AG04449 (cell line): ENCODE measurements around the gene STH.

Experiments
- CTCF ChIA-PET: fragments of 350-600 bp; formaldehyde crosslinking; extraction: SDS; loops from one replicate; lab custom pipeline; 2021; ENCODE audit warnings: antibody characterized with exemption; lab: Yijun Ruan, JAX
- POLR2A ChIA-PET: fragments of 400-600, 350-600 bp; formaldehyde crosslinking; extraction: SDS; loops from one replicate; lab custom pipeline; 2020; ENCODE audit warnings: antibody characterized with exemption, inconsistent platforms; lab: Yijun Ruan, JAX
- DNase-seq: peaks from one replicate; pipeline ENCODE4 v3.0.0-alpha.2; 2010; ENCODE audit warnings: low read depth, low spot score
- H3K4me3 ChIP-seq: 2 replicates; pipeline ENCODE4 v1.5.1; 2011; ENCODE audit warnings: low read depth, mild to moderate bottlenecking, control low read depth, low read length
- CTCF ChIP-seq: IDR thresholded peaks from one replicate; pipeline ENCODE4 v1.5.1; 2011; ENCODE audit warnings: mild to moderate bottlenecking, moderate library complexity, low read length, control low read depth, inconsistent platforms; ENCODE audit not compliant: insufficient read depth; ENCODE audit errors: missing control alignments

Gene STH

GRCh38 chr17:45983614-45984310 lies 15.3 kb upstream of the STH start:
- no peak overlapping the region for H3K4me3 ChIP-seq
- DNase-seq, result no peak
- CTCF ChIA-PET, result interaction anchor here (1.8 kb wide), 1 partner anchor 18 kb away, joined by 7 read pairs; no protein-coding TSS in a partner anchor
- no peak for TF ChIP-seq CTCF
- POLR2A ChIA-PET, result no interaction called here

- no peak overlapping the region for H3K4me3 ChIP-seq
- CTCF ChIA-PET, result interaction anchor here (1.0 kb wide), 1 partner anchor 17 kb away, joined by 3 read pairs; no protein-coding TSS in a partner anchor
- POLR2A ChIA-PET, result no interaction called here
- TF ChIP-seq CTCF, result no peak
- DNase-seq, result no peak
These were observed 14.7 kb upstream of the STH start for GRCh38 chr17:45984368-45984767.

- no peak for DNase-seq
- no peak for TF ChIP-seq CTCF
- ChIA-PET CTCF (no interaction called here), POLR2A (no interaction called here)
- no peak overlapping the region for H3K4me3 ChIP-seq
These were observed 13.6 kb upstream of the STH start for GRCh38 chr17:45985447-45985846.

- TF ChIP-seq CTCF, result no peak
- no peak for DNase-seq
- POLR2A ChIA-PET, result no interaction called here
- no peak overlapping the region for H3K4me3 ChIP-seq
- CTCF ChIA-PET, result no interaction called here
These were observed 13.0 kb upstream of the STH start for GRCh38 chr17:45986056-45986455.

- no peak overlapping the region for H3K4me3 ChIP-seq
- CTCF ChIA-PET, result interaction anchor here (1.6 kb wide), 1 partner anchor 15 kb away, joined by 6 read pairs; no protein-coding TSS in a partner anchor
- no peak for TF ChIP-seq CTCF
- POLR2A ChIA-PET, result no interaction called here
- DNase-seq, result no peak
These were observed 11.3 kb upstream of the STH start for GRCh38 chr17:45987706-45988105.

GRCh38 chr17:45989759-45990158 lies 9.3 kb upstream of the STH start:
- ChIA-PET POLR2A (no interaction called here), CTCF (interaction anchor here (0.6 to 2.8 kb wide), 3 partner anchors 10 to 41 kb away, joined by 4 to 24 read pairs (median 6); no protein-coding TSS in a partner anchor)
- DNase-seq, result no peak
- no peak for TF ChIP-seq CTCF
- H3K4me3 ChIP-seq, result no peak overlapping the region
